GM18867 (cell line): ENCODE measurements around the gene ENKD1.

ENCODE experiments used
- ATAC-seq: cut with Tn5 transposase; IDR thresholded peaks from one replicate; pipeline ENCODE4 v1.9.1; 2021; ENCODE audit warnings: mild to moderate bottlenecking, moderate library complexity; ENCODE audit not compliant: unreplicated experiment

The ENKD1 gene

DNA sequence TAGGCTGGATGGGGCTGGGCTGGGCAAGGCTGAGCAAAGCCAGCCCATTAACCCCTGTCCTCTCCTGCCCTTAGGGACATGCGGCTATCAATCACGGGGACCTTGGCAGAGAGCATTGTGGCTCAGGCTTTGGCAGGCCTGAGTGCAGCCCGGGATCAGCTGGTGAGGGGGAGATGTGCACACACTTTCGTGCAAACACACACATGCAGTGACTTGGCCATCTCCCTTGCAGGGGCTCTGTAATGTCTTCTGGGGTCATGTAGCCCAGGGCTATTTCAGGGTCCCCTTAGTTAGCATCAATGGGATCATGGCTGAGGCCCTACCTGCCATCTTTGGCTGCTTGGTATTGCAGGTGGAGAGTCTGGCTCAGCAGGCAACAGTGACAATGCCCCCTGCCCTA is 14.7 kb downstream of the ENKD1 start:
- no peak for ATAC-seq

DNA sequence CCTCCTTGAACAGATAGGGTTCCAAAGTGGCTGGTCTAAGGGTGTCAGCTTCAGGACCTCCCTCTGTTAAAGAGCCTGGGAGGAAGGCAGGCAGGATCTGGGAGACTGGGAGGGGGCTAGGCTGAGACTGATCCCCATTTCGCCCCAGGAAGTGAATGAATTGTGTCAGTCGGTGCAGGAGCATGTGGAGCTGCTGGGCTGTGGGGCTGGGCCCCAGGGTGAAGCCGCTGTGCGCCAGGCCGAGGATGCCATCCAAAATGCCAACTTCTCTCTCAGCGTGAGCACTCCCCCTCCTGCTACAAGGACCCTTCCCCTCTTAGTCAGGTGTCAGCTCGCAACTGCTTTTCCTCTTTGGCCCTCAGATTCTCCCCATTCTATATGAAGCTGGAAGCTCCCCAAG is 15.5 kb downstream of the ENKD1 start:
- ATAC-seq: no peak

DNA sequence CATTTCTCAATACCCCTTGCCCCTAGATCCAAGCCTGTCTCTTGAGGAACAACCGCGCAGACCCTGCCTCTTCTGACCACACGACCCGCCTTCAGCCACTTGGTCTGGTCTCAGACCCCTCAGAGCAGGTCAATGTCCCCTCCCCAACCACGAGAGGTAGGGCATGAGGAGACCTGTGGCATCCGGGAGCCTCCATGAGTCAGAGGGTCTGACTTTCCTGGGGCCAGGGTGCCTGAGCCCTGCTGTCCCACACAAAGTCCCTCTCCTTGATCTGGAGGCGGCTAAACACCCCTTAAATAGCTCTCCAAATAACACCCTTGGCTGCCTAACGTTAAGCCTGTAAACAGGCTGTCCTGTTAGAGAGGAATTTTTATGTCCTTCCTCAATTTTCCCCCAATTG is 16.5 kb downstream of the ENKD1 start:
- no peak for ATAC-seq

DNA sequence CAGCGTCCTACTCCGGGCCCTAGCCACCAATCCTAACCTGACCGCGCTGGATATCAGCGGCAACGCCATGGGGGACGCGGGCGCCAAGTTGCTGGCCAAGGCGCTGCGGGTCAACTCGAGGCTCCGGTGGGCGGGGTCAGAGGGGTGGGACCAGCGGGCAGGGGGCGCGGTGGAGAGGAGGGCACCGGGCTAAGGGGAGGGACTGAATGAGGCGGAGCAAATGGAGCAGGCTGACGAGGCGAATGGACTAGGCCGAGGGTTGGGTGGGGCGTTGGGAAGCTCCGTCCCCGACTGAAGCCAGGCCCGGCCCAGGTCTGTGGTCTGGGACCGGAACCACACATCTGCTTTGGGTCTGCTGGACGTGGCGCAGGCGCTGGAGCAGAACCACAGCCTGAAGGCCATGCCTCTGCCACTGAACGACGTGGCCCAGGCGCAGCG is 17.0 kb downstream of the ENKD1 start:
- no peak for ATAC-seq

DNA sequence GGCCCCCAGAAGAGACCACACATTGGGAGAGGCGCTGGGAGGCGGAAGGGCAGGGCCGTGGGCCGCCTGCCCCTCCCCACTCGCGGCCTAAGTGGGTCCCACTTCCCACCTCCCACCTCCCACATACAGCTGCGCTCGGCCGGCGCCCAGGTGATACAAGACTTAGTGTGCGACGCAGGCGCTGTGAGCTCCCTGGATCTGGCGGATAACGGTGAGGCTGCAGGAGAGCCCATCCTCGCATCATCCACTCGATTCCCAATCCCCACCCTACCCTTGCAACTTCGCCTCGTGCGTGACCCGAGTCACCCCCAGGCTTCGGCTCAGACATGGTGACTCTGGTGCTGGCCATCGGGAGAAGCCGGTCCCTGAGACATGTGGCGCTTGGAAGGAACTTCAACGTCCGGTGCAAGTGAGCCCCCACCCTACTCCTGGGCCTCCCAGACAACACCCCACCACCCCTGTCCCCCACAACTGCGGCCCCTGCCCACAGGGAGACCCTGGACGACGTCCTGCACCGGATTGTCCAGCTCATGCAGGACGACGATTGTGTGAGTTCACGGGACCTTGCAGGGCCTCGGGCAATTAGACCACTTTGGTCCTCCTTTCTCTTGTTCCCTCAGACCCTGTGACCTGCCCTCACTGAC is 17.7 kb downstream of the ENKD1 start:
- no peak for ATAC-seq

DNA sequence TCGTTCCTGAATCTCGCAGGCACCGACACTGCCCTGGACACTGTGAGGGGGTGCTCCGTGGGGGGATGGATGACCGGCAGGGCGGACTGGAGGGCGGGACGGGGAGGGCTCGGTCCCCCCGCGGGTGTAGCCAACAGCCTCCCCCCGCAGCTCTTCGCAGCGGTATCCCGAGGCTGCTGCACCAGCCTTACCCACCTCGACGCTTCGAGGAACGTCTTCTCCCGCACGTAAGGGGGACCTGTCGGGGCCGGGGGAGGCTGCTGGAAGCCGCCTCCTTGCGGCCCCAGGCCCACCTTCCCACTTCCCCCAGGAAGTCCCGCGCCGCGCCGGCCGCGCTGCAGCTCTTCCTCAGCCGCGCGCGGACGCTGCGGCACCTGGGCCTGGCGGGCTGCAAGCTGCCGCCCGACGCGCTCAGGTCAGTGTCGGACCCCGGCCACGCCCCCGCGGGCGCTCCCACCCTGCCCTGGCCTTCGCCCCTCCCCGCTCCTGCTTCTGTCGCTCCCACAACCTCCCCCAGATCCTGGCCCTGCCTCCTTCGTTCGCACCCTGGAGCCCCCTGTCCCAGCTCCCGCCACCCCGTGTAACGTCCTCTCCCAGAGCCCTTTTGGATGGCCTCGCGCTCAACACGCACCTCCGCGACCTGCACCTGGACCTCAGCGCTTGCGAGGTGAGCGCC is 18.3 kb downstream of the ENKD1 start:
- no peak for ATAC-seq

DNA sequence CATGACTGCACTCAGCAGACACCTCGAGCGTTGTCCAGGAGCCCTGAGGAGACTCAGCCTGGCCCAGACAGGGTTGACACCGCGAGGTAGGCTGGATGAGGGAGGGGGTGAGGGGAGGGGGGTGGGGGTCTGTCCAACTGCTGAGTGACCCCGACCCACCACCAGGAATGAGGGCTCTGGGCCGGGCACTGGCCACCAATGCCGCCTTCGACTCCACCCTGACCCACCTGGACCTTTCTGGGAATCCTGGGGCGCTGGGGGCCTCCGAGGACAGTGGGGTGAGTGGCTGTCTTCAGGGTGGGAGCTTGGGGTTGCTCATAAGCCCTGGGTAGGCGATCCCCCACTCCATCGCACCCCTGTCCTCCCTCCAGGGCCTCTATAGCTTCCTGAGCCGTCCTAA is 18.9 kb downstream of the ENKD1 start:
- no peak for ATAC-seq

DNA sequence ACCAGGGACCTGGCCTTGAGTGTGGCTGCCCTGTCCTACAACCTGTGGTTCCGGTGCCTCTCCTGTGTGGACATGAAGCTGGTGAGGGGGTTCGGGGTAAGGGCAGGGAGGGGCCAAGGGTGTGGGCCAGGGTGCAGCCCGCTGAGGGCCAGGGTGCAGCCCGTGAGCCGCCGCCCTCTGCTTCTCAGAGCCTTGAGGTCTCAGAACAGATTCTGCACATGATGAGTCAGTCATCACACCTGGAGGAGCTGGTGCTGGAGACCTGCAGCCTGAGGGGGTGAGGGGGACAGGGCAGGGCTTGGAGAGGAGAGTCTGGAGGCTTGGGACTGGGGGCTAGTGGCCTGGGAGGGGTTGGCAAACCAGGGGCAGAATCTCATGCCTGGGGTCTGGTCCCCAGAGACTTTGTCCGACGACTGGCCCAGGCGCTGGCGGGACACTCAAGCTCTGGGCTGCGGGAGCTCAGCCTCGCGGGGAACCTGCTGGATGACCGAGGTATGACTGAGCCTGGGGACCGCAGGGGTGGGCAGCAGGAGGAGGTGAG is 19.4 kb downstream of the ENKD1 start:
- ATAC-seq: no peak

DNA sequence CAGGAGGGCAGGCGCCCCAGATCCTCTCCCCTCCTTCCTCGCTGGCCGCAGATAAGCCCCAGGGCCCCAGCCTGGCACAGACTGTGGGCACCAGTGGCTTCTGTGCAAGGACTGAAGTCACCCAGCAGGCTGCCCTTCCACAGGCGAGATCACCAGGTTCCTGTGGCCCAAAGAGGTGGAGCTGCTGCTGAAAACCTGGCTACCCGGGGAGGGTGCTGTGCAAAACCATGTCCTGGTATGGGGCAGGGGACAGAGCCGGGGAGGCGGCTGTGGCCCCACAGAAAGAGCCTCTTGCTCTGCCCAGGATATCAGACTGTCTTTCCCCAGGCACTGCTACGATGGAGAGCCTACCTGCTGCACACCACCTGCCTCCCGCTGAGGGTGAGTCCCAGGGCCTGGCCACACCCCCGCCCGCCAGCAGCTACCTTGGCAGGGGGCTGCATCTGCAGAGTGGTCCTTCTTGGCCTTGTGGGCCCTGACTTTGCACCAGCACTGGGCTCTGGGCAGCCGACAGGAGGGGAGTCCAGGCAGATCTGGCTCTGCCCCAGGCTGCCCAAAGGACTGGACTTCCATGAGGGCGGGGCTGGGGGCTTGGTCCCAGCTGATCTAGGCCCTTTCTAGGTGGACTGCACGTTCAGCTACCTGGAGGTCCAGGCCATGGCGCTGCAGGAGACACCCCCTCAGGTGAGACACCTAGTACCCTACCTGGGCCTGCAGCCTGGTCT is 21.0 kb downstream of the ENKD1 start:
- ATAC-seq: no peak

DNA sequence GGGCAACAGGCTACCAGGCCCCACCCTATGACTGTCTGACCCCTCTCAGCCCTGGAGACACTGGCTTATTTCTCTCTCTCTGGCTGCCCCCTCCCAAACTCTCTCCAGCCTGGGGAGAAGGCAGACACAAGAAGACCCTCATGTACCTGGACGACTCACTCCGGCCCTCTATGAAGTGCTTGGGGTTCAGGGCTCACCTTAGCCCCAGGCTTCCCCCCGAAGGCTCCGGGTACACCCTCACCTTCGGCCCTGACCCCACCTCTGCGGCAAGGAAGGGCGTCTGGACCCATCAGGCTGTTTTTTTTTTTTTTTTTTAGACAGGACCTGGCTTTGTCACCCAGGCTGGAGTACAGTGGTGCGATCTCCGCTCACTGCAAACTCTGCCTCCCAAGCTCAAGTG is 22.5 kb downstream of the ENKD1 start:
- ATAC-seq: no peak

DNA sequence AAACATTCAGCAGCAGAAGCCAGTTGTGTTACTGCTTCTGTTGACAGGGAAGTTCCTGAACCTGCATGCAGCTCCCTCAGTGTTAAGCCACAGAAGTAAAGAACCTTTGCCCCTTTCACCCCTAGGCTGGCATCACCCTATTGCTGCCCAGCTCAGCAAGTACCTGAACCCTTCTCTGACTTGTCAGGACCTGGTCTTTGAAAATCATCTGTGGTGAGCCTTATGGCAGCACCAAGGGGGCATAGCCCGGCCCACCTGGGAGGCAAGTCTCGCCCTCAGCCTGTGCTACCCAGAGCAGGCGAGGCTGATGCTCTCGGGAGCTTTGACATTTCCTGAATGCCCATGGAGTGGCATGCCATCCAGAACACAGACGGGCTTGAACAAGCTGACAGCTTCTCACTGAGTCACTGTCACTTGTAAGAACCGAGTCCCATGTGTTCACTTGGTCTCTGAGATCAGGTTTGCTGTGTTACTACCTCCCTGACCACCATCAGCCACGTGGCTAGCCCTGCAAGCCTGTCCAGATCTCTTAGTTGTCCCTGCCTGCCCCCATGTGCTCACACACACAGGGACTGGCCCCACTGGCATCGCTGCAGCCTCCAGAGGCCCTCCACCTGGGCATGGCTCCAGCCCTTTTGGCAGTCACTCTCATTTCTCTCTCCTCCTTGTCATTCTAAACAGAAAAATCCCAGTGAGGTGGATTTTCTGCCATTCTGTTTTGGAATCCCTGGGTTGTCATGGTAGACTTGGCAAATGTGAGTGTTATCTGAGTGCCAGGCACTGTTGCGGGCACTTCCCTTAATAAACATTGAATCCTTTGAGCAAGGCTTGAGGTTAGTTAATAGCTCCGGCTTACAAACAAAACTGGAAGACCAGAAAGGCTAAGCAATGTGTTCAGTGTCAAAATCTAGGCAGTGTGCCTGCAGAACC is 24.5 kb downstream of the ENKD1 start:
- ATAC-seq: no peak

DNA sequence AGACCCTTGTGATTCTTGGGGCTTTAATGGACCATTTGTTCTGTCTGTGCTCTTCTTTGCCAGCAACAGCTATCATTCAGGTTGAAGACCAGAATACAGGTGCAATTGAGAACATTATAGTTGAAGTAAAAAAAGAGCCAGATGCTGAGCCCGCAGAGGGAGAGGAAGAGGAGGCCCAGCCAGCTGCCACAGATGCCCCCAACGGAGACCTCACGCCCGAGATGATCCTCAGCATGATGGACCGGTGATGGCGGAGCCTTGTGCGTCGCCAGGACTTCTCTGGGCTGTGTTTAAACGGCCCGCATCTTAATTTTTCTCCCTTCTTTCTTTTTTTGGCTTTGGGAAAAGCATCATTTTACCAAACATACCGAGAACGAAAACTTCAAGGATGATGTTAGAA is 28.9 kb downstream of the ENKD1 start:
- no peak for ATAC-seq

DNA sequence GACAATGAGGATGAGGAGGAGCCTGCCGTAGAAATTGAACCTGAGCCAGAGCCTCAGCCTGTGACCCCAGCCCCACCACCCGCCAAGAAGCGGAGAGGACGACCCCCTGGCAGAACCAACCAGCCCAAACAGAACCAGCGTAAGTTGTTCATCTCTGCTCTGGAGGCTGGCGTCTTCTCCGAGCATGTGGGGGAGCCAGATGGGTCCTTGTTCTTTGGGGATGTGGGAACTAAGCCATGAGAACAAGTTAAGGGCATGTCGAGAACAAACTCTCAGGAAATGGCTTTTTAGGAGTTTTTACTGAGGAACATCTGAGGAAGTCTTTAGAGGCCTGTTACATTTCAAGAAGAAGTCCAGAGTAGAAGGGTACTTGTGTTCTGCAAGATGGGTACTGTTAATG is 29.8 kb downstream of the ENKD1 start:
- ATAC-seq: no peak

DNA sequence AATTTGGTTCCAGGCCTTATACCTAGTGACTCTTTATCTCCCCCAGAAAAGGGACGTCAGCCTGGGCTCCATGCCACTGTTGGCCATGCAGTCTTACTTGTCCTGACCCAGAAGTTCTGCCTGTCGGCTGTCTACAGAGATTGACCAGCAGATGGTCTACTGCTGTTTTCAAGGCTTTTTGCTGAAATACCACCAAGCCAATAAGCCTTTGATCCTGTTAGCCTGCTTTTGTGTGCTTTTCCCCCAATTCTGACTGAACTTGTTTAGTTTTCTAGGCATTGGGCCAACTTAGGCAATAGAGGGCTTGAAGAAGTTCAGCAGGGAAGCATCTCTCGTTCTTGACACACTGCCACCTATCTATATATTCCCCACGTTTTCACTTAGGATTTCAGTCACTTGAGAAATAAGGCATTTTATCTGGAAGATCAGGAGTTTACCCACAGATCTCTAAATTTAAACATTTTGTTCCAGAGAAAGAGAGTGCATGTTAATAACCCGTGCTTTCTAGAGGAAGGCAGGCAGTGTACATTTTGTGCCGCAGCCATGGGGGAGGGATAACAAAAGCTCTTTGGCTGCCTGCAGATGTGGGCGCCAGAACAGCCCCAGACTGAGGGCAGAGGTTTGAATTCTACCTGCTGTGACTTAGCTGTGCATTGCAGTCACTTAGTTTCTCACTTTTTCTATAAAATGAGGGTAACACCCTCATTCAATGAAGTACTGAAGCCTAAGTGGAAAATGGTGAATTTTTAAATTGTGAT is 34.0 kb downstream of the ENKD1 start:
- ATAC-seq: no peak

DNA sequence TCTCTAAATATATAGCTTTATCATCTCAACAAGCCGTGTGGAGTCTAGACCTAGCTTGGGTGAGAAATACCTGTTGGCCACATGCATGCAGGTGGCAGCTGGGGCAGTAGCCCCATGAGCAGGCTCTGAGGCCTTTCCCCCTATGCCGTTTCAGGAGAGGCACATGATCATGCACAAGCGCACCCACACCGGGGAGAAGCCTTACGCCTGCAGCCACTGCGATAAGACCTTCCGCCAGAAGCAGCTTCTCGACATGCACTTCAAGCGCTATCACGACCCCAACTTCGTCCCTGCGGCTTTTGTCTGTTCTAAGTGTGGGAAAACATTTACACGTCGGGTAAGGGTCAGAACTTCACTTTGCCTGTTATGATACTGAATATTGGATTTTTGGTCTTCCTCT is 38.3 kb downstream of the ENKD1 start:
- ATAC-seq: no peak

DNA sequence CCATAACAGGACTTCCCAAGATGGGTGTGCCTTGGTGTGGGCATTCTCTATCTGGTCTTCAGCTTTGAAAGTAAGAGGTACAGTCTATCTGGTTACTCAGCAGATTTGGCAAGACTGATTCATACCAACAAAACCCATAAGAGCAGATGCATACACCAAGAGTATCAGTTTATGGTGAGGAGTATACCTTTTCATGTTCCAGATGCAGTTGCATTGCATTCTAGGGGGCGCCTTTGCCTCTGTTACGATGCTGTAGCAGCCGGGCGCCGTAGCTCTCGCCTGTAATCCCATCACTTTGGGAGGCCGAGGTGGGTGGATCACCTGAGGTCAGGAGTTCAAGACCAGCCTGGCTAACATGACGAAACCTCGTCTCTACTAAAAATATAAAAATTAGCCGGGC is 52.7 kb downstream of the ENKD1 start:
- ATAC-seq: no peak
